ENCODE measurements around the gene TMEM139.

DNA sequence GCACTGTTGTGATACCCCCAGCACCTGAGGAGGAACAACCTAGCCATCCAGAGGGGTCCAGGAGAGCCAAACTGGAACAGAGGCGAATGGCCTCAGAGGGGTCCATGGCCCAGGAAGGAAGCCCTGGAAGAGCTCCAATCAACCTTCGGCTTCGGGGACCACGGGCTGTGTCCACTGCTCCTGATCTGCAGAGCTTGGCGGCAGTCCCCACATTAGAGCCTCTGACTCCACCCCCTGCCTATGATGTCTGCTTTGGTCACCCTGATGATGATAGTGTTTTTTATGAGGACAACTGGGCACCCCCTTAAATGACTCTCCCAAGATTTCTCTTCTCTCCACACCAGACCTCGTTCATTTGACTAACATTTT, 1.7 kb downstream of the TMEM139 start:
- TF ChIP-seq, protein P1, sequence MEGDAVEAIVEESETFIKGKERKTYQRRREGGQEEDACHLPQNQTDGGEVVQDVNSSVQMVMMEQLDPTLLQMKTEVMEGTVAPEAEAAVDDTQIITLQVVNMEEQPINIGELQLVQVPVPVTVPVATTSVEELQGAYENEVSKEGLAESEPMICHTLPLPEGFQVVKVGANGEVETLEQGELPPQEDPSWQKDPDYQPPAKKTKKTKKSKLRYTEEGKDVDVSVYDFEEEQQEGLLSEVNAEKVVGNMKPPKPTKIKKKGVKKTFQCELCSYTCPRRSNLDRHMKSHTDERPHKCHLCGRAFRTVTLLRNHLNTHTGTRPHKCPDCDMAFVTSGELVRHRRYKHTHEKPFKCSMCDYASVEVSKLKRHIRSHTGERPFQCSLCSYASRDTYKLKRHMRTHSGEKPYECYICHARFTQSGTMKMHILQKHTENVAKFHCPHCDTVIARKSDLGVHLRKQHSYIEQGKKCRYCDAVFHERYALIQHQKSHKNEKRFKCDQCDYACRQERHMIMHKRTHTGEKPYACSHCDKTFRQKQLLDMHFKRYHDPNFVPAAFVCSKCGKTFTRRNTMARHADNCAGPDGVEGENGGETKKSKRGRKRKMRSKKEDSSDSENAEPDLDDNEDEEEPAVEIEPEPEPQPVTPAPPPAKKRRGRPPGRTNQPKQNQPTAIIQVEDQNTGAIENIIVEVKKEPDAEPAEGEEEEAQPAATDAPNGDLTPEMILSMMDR (IDR thresholded peaks at IDR 0.05): no peak
- TF ChIP-seq, protein P2, sequence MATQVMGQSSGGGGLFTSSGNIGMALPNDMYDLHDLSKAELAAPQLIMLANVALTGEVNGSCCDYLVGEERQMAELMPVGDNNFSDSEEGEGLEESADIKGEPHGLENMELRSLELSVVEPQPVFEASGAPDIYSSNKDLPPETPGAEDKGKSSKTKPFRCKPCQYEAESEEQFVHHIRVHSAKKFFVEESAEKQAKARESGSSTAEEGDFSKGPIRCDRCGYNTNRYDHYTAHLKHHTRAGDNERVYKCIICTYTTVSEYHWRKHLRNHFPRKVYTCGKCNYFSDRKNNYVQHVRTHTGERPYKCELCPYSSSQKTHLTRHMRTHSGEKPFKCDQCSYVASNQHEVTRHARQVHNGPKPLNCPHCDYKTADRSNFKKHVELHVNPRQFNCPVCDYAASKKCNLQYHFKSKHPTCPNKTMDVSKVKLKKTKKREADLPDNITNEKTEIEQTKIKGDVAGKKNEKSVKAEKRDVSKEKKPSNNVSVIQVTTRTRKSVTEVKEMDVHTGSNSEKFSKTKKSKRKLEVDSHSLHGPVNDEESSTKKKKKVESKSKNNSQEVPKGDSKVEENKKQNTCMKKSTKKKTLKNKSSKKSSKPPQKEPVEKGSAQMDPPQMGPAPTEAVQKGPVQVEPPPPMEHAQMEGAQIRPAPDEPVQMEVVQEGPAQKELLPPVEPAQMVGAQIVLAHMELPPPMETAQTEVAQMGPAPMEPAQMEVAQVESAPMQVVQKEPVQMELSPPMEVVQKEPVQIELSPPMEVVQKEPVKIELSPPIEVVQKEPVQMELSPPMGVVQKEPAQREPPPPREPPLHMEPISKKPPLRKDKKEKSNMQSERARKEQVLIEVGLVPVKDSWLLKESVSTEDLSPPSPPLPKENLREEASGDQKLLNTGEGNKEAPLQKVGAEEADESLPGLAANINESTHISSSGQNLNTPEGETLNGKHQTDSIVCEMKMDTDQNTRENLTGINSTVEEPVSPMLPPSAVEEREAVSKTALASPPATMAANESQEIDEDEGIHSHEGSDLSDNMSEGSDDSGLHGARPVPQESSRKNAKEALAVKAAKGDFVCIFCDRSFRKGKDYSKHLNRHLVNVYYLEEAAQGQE (IDR thresholded peaks at IDR 0.05; ENCODE audit: insufficient read depth in 1 of 2, low read depth in 2 of 2, low read length in 1 of 2): no peak
- no peak for TF ChIP-seq POLR2AphosphoS5 (IDR thresholded peaks at IDR 0.05; ENCODE audit: low read depth, low read length)
- TF ChIP-seq SIN3A (IDR thresholded peaks at IDR 0.05; ENCODE audit: borderline replicate concordance, insufficient read depth, low read depth, low read length): no peak
- no peak for TF ChIP-seq TCF7L2 (IDR thresholded peaks at IDR 0.05; ENCODE audit: low read depth, low read length)
